Endothelial cell of umbilical vein (primary cell): ENCODE measurements around the gene KRT10.

Source experiments
- EZH2 ChIP-seq: IDR thresholded peaks from 2 replicates; pipeline ENCODE4 v1.6.1; 2012; ENCODE audit warnings: borderline replicate concordance, low read depth, mild to moderate bottlenecking, moderate library complexity, low read length, inconsistent platforms; ENCODE audit not compliant: severe bottlenecking
- FOS ChIP-seq: IDR thresholded peaks from 2 replicates; pipeline ENCODE4 v1.6.1; 2011; ENCODE audit warnings: mild to moderate bottlenecking, low read length, moderate library complexity, borderline replicate concordance; ENCODE audit not compliant: insufficient read depth
- GATA2 ChIP-seq: IDR thresholded peaks from 2 replicates; pipeline ENCODE4 v1.7.0; 2011; ENCODE audit warnings: low read depth, mild to moderate bottlenecking, moderate library complexity, mixed read lengths, low read length; ENCODE audit not compliant: insufficient read length, insufficient read depth
- MAX ChIP-seq: IDR thresholded peaks from 2 replicates; pipeline ENCODE4 v1.6.1; 2011; ENCODE audit not compliant: insufficient read depth, insufficient read length
- MYC ChIP-seq: IDR thresholded peaks from one replicate; pipeline ENCODE4 v1.6.1; 2011; ENCODE audit warnings: mild to moderate bottlenecking, low read depth, low read length
- POLR2A ChIP-seq: IDR thresholded peaks from 2 replicates; pipeline ENCODE4 v1.6.1; 2012; ENCODE audit warnings: low read depth, mild to moderate bottlenecking, control low read depth, low read length
- POLR2AphosphoS5 ChIP-seq: IDR thresholded peaks from 2 replicates; pipeline ENCODE4 v1.6.1; 2012; ENCODE audit warnings: low read depth, mild to moderate bottlenecking, control low read depth, low read length, moderate library complexity; ENCODE audit not compliant: insufficient read depth
- TF ChIP-seq, protein P1 (sequence below), 2 donors: IDR thresholded peaks; 1 replicate in 1 of 2; 2 replicates in 1 of 2; pipeline ENCODE4 v1.5.1; 2011; ENCODE audit warnings: low read length in 2 of 2, mild to moderate bottlenecking in 2 of 2, moderate library complexity in 2 of 2, control low read depth in 1 of 2, inconsistent platforms in 1 of 2, low read depth in 1 of 2; ENCODE audit not compliant: insufficient read depth in 1 of 2; ENCODE audit errors: extremely low read depth in 1 of 2

- TF ChIP-seq, protein P1, sequence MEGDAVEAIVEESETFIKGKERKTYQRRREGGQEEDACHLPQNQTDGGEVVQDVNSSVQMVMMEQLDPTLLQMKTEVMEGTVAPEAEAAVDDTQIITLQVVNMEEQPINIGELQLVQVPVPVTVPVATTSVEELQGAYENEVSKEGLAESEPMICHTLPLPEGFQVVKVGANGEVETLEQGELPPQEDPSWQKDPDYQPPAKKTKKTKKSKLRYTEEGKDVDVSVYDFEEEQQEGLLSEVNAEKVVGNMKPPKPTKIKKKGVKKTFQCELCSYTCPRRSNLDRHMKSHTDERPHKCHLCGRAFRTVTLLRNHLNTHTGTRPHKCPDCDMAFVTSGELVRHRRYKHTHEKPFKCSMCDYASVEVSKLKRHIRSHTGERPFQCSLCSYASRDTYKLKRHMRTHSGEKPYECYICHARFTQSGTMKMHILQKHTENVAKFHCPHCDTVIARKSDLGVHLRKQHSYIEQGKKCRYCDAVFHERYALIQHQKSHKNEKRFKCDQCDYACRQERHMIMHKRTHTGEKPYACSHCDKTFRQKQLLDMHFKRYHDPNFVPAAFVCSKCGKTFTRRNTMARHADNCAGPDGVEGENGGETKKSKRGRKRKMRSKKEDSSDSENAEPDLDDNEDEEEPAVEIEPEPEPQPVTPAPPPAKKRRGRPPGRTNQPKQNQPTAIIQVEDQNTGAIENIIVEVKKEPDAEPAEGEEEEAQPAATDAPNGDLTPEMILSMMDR (IDR thresholded peaks at IDR 0.05; ENCODE audit: extremely low read depth in 1 of 2, insufficient read depth in 1 of 2, low read depth in 1 of 2, low read length in 2 of 2) = no peak
- no peak for TF ChIP-seq POLR2A
- TF ChIP-seq EZH2 = no peak
- no peak for TF ChIP-seq MYC
- no peak for TF ChIP-seq MAX
- no peak for TF ChIP-seq FOS
- no peak for TF ChIP-seq POLR2AphosphoS5
- TF ChIP-seq GATA2 = no peak
Observed at GRCh38 chr17:40866838-40867237, 44.4 kb upstream of the KRT10 start, which contains the start of gene KRT12.
